Measurements from ENCODE around the gene P2RY1. TPM values are rescaled to one million over a fixed set of nuclear protein-coding genes. Genes with fewer than 3 reads are reported as not detected.

The P2RY1 gene
- polyA plus RNA-seq, 1 donor (not counting 4 experiments of a cell fraction or from before 2014, with no cell fraction given): 1.1 TPM

DNA sequence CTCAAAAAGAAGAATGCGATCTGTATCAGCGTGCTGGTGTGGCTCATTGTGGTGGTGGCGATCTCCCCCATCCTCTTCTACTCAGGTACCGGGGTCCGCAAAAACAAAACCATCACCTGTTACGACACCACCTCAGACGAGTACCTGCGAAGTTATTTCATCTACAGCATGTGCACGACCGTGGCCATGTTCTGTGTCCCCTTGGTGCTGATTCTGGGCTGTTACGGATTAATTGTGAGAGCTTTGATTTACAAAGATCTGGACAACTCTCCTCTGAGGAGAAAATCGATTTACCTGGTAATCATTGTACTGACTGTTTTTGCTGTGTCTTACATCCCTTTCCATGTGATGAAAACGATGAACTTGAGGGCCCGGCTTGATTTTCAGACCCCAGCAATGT, 1.3 kb downstream of the P2RY1 start:
- Histone ChIP-seq H3K9me3 (ENCODE audit: control insufficient read depth, low read depth, low read length) (no peaks in the 10 kb centered on the region), H4K20me1 (ENCODE audit: control insufficient read depth, extremely low read depth, insufficient read depth, low read length) (no peaks in the 10 kb centered on the region), H3K4me2 (ENCODE audit: control insufficient read depth, extremely low read depth, insufficient read depth, low read depth, low read length) (peak overlapping the region; percentile 94), H2AFZ (ENCODE audit: control insufficient read depth, low read length) (peak overlapping the region; percentile 32), H3K9me1 (ENCODE audit: control insufficient read depth, extremely low read depth, insufficient read depth, low read length) (no peaks in the 10 kb centered on the region), H3K27me3 (ENCODE audit: control insufficient read depth, extremely low read depth, insufficient read depth, low read length) (peaks cover 3% of the 10 kb centered on the region), H3K79me2 (ENCODE audit: control insufficient read depth, insufficient read depth, low read length) (no peaks in the 10 kb centered on the region), H3K4me3 (ENCODE audit: control insufficient read depth in 2 of 3, extremely low read depth in 1 of 3, insufficient read depth in 2 of 3, low read depth in 1 of 3, low read length in 3 of 3) (peak overlapping the region; percentile 56 to 93 (median 88)), H3K4me1 (ENCODE audit: control insufficient read depth, extremely low read depth, insufficient read depth, low read length) (peaks cover 15% of the 10 kb centered on the region), H3K36me3 (ENCODE audit: control insufficient read depth in 2 of 2, extremely low read depth in 1 of 2, insufficient read depth in 2 of 2, low read length in 2 of 2) (no peaks in the 10 kb centered on the region), H3K9ac (ENCODE audit: control insufficient read depth, extremely low read depth, insufficient read depth, low read length) (peak overlapping the region; percentile 78), H3K27ac (ENCODE audit: control insufficient read depth, insufficient read depth, low read length) (no peak overlapping the region)
- DNase-seq (ENCODE audit: low read depth, low spot score) (no peak), FAIRE-seq (peak; percentile 41)
- TF ChIP-seq EZH2 (IDR thresholded peaks at IDR 0.05; ENCODE audit: low read length): no peak
- TF ChIP-seq, protein P1, sequence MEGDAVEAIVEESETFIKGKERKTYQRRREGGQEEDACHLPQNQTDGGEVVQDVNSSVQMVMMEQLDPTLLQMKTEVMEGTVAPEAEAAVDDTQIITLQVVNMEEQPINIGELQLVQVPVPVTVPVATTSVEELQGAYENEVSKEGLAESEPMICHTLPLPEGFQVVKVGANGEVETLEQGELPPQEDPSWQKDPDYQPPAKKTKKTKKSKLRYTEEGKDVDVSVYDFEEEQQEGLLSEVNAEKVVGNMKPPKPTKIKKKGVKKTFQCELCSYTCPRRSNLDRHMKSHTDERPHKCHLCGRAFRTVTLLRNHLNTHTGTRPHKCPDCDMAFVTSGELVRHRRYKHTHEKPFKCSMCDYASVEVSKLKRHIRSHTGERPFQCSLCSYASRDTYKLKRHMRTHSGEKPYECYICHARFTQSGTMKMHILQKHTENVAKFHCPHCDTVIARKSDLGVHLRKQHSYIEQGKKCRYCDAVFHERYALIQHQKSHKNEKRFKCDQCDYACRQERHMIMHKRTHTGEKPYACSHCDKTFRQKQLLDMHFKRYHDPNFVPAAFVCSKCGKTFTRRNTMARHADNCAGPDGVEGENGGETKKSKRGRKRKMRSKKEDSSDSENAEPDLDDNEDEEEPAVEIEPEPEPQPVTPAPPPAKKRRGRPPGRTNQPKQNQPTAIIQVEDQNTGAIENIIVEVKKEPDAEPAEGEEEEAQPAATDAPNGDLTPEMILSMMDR (optimal IDR thresholded peaks at IDR 0.05 in 1 of 3, IDR thresholded peaks at IDR 0.05 in 1 of 3, conservative IDR thresholded peaks at IDR 0.05 in 1 of 3; ENCODE audit: extremely low read depth in 1 of 3, insufficient read depth in 2 of 3, low read length in 3 of 3): no peak
- dilution Hi-C loops (cut with MboI; ENCODE audit: extremely low pct_ligation_motif_present, low sequenced_read_pairs): no loop called here

DNA sequence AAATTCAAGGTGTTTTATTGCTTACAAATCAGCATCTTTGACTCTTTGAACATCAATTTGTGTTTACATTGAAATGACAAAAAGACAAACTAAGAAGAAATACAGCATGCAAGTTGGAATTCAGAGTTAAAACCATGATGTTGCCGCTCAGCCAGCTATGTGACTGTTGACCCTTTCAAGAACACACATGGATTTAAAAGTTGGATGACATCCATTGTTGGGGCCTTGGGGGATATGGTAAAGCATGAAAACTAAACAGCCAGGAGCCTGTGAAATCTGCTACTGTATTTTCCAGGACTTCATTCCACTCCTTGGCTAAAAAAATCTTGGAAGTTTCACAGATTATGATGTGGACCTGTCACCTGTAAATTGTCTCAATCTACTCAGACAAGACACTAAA, 4.6 kb downstream of the P2RY1 start:
- no peak overlapping the region for H3K9ac ChIP-seq (ENCODE audit: control insufficient read depth, extremely low read depth, insufficient read depth, low read length)
- no peaks in the 10 kb centered on the region for H3K9me1 ChIP-seq (ENCODE audit: control insufficient read depth, extremely low read depth, insufficient read depth, low read length)
- peaks cover 3% of the 10 kb centered on the region for H3K27me3 ChIP-seq (ENCODE audit: control insufficient read depth, extremely low read depth, insufficient read depth, low read length)
- H2AFZ ChIP-seq (ENCODE audit: control insufficient read depth, low read length): no peak overlapping the region
- H3K4me2 ChIP-seq (ENCODE audit: control insufficient read depth, extremely low read depth, insufficient read depth, low read depth, low read length): no peak overlapping the region
- dilution Hi-C loops (cut with MboI; ENCODE audit: extremely low pct_ligation_motif_present, low sequenced_read_pairs): no loop called here
- no peaks in the 10 kb centered on the region for H4K20me1 ChIP-seq (ENCODE audit: control insufficient read depth, extremely low read depth, insufficient read depth, low read length)
- no peak overlapping the region for H3K4me3 ChIP-seq (ENCODE audit: control insufficient read depth in 2 of 3, extremely low read depth in 1 of 3, insufficient read depth in 2 of 3, low read depth in 1 of 3, low read length in 3 of 3)
- peaks cover 15% of the 10 kb centered on the region for H3K4me1 ChIP-seq (ENCODE audit: control insufficient read depth, extremely low read depth, insufficient read depth, low read length)
- TF ChIP-seq, protein P1 (optimal IDR thresholded peaks at IDR 0.05 in 1 of 3, IDR thresholded peaks at IDR 0.05 in 1 of 3, conservative IDR thresholded peaks at IDR 0.05 in 1 of 3; ENCODE audit: extremely low read depth in 1 of 3, insufficient read depth in 2 of 3, low read length in 3 of 3): no peak
- TF ChIP-seq EZH2 (IDR thresholded peaks at IDR 0.05; ENCODE audit: low read length): no peak
- H3K36me3 ChIP-seq (ENCODE audit: control insufficient read depth in 2 of 2, extremely low read depth in 1 of 2, insufficient read depth in 2 of 2, low read length in 2 of 2): no peaks in the 10 kb centered on the region
- no peak overlapping the region for H3K27ac ChIP-seq (ENCODE audit: control insufficient read depth, insufficient read depth, low read length)
- FAIRE-seq (no peak), DNase-seq (ENCODE audit: low read depth, low spot score) (no peak)
- H3K79me2 ChIP-seq (ENCODE audit: control insufficient read depth, insufficient read depth, low read length): no peaks in the 10 kb centered on the region
- no peaks in the 10 kb centered on the region for H3K9me3 ChIP-seq (ENCODE audit: control insufficient read depth, low read depth, low read length)
